Measurements from ENCODE around the gene FMC1.

The FMC1 gene

GRCh38 chr7:139374246-139374645 lies 33.1 kb downstream of the FMC1 start:
- DNase-seq (ENCODE audit: low spot score) = no peak

GRCh38 chr7:139382439-139382838 lies 41.3 kb downstream of the FMC1 start:
- no peak for DNase-seq (ENCODE audit: low spot score)

- DNase-seq (ENCODE audit: low spot score) = no peak
These were observed 43.5 kb downstream of the FMC1 start for GRCh38 chr7:139384611-139385010.

GRCh38 chr7:139387594-139387993 lies 46.5 kb downstream of the FMC1 start:
- no peak for DNase-seq (ENCODE audit: low spot score)

GRCh38 chr7:139389091-139389490 lies 48.0 kb downstream of the FMC1 start:
- no peak for DNase-seq (ENCODE audit: low spot score)

GRCh38 chr7:139389774-139390173 lies 48.6 kb downstream of the FMC1 start:
- DNase-seq (ENCODE audit: low spot score) = no peak

GRCh38 chr7:139393621-139394211 lies 52.6 kb downstream of the FMC1 start:
- DNase-seq (ENCODE audit: low spot score) = no peak

GRCh38 chr7:139394540-139394939 lies 53.4 kb downstream of the FMC1 start:
- DNase-seq (ENCODE audit: low spot score) = no peak
